Rectal smooth muscle tissue (tissue), 1 donor: ENCODE data around the gene MSH2.

Experiments used
- H3K27ac ChIP-seq: one replicate; pipeline ENCODE4 v1.7.0; 2013; ENCODE audit warnings: low read depth, low read length, inconsistent platforms
- H3K27me3 ChIP-seq: one replicate; pipeline ENCODE4 v1.7.0; 2013; ENCODE audit warnings: low read length; ENCODE audit not compliant: control insufficient read depth, insufficient read depth
- H3K36me3 ChIP-seq: one replicate; pipeline ENCODE4 v1.7.0; 2013; ENCODE audit warnings: low read length; ENCODE audit not compliant: control insufficient read depth, insufficient read depth
- H3K4me1 ChIP-seq: one replicate; pipeline ENCODE4 v1.7.0; 2013; ENCODE audit warnings: low read length; ENCODE audit not compliant: control insufficient read depth, insufficient read depth
- H3K4me3 ChIP-seq: one replicate; pipeline ENCODE4 v1.7.0; 2013; ENCODE audit warnings: low read length
- H3K9ac ChIP-seq: one replicate; pipeline ENCODE4 v1.7.0; 2013; ENCODE audit warnings: low read length

The MSH2 gene

GRCh38 chr2:47456851-47457250 lies 53.9 kb downstream of the MSH2 start:
- Histone ChIP-seq H3K27me3 (no peaks in the 10 kb centered on the region), H3K36me3 (no peaks in the 10 kb centered on the region), H3K9ac (no peak overlapping the region), H3K4me3 (no peak overlapping the region), H3K27ac (no peak overlapping the region), H3K4me1 (no peaks in the 10 kb centered on the region)

GRCh38 chr2:47457268-47457667 lies 54.3 kb downstream of the MSH2 start:
- Histone ChIP-seq H3K27ac (no peak overlapping the region), H3K4me1 (no peaks in the 10 kb centered on the region), H3K27me3 (no peaks in the 10 kb centered on the region), H3K4me3 (no peak overlapping the region), H3K36me3 (no peaks in the 10 kb centered on the region), H3K9ac (no peak overlapping the region)

GRCh38 chr2:47459021-47459420 lies 56.1 kb downstream of the MSH2 start:
- Histone ChIP-seq H3K4me3 (no peak overlapping the region), H3K9ac (no peak overlapping the region), H3K36me3 (no peaks in the 10 kb centered on the region), H3K4me1 (no peaks in the 10 kb centered on the region), H3K27ac (no peak overlapping the region), H3K27me3 (no peaks in the 10 kb centered on the region)

- no peaks in the 10 kb centered on the region for H3K27me3 ChIP-seq
- H3K36me3 ChIP-seq, result peaks cover 2% of the 10 kb centered on the region
- no peak overlapping the region for H3K9ac ChIP-seq
- no peak overlapping the region for H3K4me3 ChIP-seq
- no peaks in the 10 kb centered on the region for H3K4me1 ChIP-seq
- no peak overlapping the region for H3K27ac ChIP-seq
Observed at GRCh38 chr2:47460766-47461165, 57.8 kb downstream of the MSH2 start.

- Histone ChIP-seq H3K27ac (no peak overlapping the region), H3K27me3 (no peaks in the 10 kb centered on the region), H3K9ac (no peak overlapping the region), H3K4me3 (no peak overlapping the region), H3K36me3 (no peaks in the 10 kb centered on the region), H3K4me1 (no peaks in the 10 kb centered on the region)
Observed at GRCh38 chr2:47471429-47472116, 68.6 kb downstream of the MSH2 start.

- no peak overlapping the region for H3K27ac ChIP-seq
- no peak overlapping the region for H3K4me3 ChIP-seq
- H3K27me3 ChIP-seq, result no peaks in the 10 kb centered on the region
- H3K4me1 ChIP-seq, result no peaks in the 10 kb centered on the region
- no peak overlapping the region for H3K9ac ChIP-seq
- peaks cover 4% of the 10 kb centered on the region for H3K36me3 ChIP-seq
Observed at GRCh38 chr2:47479863-47480262, 76.9 kb downstream of the MSH2 start.

- Histone ChIP-seq H3K4me1 (no peaks in the 10 kb centered on the region), H3K4me3 (no peak overlapping the region), H3K27ac (no peak overlapping the region), H3K36me3 (peaks cover 4% of the 10 kb centered on the region), H3K9ac (no peak overlapping the region), H3K27me3 (no peaks in the 10 kb centered on the region)
Observed at GRCh38 chr2:47483191-47483590, 80.2 kb downstream of the MSH2 start.

GRCh38 chr2:47484396-47484795 lies 81.4 kb downstream of the MSH2 start:
- H3K9ac ChIP-seq, result no peak overlapping the region
- no peak overlapping the region for H3K27ac ChIP-seq
- H3K4me1 ChIP-seq, result no peaks in the 10 kb centered on the region
- H3K27me3 ChIP-seq, result no peaks in the 10 kb centered on the region
- no peak overlapping the region for H3K4me3 ChIP-seq
- peaks cover 4% of the 10 kb centered on the region for H3K36me3 ChIP-seq

GRCh38 chr2:47485177-47485576 lies 82.2 kb downstream of the MSH2 start:
- Histone ChIP-seq H3K9ac (no peak overlapping the region), H3K4me1 (no peaks in the 10 kb centered on the region), H3K36me3 (peaks cover 4% of the 10 kb centered on the region), H3K27me3 (no peaks in the 10 kb centered on the region), H3K27ac (no peak overlapping the region), H3K4me3 (no peak overlapping the region)

GRCh38 chr2:47485751-47486300 lies 82.9 kb downstream of the MSH2 start:
- H3K4me1 ChIP-seq, result no peaks in the 10 kb centered on the region
- H3K9ac ChIP-seq, result no peak overlapping the region
- H3K27me3 ChIP-seq, result no peaks in the 10 kb centered on the region
- H3K27ac ChIP-seq, result no peak overlapping the region
- peaks cover 4% of the 10 kb centered on the region for H3K36me3 ChIP-seq
- H3K4me3 ChIP-seq, result no peak overlapping the region

- H3K36me3 ChIP-seq, result peaks cover 4% of the 10 kb centered on the region
- H3K4me1 ChIP-seq, result no peaks in the 10 kb centered on the region
- H3K9ac ChIP-seq, result no peak overlapping the region
- no peak overlapping the region for H3K4me3 ChIP-seq
- H3K27ac ChIP-seq, result no peak overlapping the region
- no peaks in the 10 kb centered on the region for H3K27me3 ChIP-seq
Observed at GRCh38 chr2:47486841-47487497, 84.0 kb downstream of the MSH2 start.

GRCh38 chr2:47487498-47487875 lies 84.5 kb downstream of the MSH2 start:
- Histone ChIP-seq H3K27me3 (no peaks in the 10 kb centered on the region), H3K27ac (no peak overlapping the region), H3K9ac (no peak overlapping the region), H3K4me3 (no peak overlapping the region), H3K36me3 (peaks cover 4% of the 10 kb centered on the region), H3K4me1 (no peaks in the 10 kb centered on the region)
